SK-N-SH treated with all-trans-retinoic acid at 6 μM for 48 hours (cell line): ENCODE measurements around the gene PTTG1IP.

ENCODE experiments used
- ATAC-seq: fragments of 200-7000 bp; cut with Tn5 transposase; 3 replicates; pipeline ENCODE4 v1.9.1; 2020; ENCODE audit warnings: mild to moderate bottlenecking, moderate library complexity
- ARNTL ChIP-seq: fragments of 450-650 bp; formaldehyde crosslinking; IDR thresholded peaks from 2 replicates; pipeline ENCODE4 v1.5.0; 2020; ENCODE audit warnings: low read depth, mild to moderate bottlenecking, moderate library complexity, borderline replicate concordance
- BACH2 ChIP-seq: fragments of 250-450 bp; sonication (Bioruptor Pico); IDR thresholded peaks from 2 replicates; pipeline ENCODE4 v1.9.0; 2021; ENCODE audit warnings: mild to moderate bottlenecking, borderline replicate concordance
- CREB5 ChIP-seq: fragments of 250-450 bp; sonication (Bioruptor Pico); IDR thresholded peaks from 2 replicates; pipeline ENCODE4 v1.5.1; 2020; ENCODE audit warnings: low read depth, mild to moderate bottlenecking, moderate library complexity
- CSDC2 ChIP-seq: fragments of 250-450 bp; sonication (Bioruptor Pico); IDR thresholded peaks from 2 replicates; pipeline ENCODE4 v1.5.0; 2020; ENCODE audit warnings: mild to moderate bottlenecking, moderate library complexity
- CSRNP3 ChIP-seq: fragments of 250-450 bp; sonication (Bioruptor Pico); IDR thresholded peaks from 2 replicates; pipeline ENCODE4 v1.5.1; 2021; ENCODE audit warnings: mild to moderate bottlenecking, moderate library complexity
- ESRRG ChIP-seq: fragments of 250-450 bp; sonication (Bioruptor Pico); IDR thresholded peaks from 2 replicates; pipeline ENCODE4 v1.6.1; 2021; ENCODE audit warnings: mild to moderate bottlenecking
- GLIS3 ChIP-seq: fragments of 250-450 bp; sonication (Bioruptor Pico); IDR thresholded peaks from 2 replicates; pipeline ENCODE4 v1.5.0; 2020; ENCODE audit warnings: mild to moderate bottlenecking, moderate library complexity
- ISL1 ChIP-seq: fragments of 250-450 bp; sonication (Bioruptor Pico); IDR thresholded peaks from 2 replicates; pipeline ENCODE4 v2.1.2; 2022; ENCODE audit warnings: mild to moderate bottlenecking, moderate library complexity
- OSR1 ChIP-seq: fragments of 250-450 bp; sonication (Bioruptor Pico); IDR thresholded peaks from 2 replicates; pipeline ENCODE4 v1.8.0; 2022; ENCODE audit warnings: moderate library complexity, mild to moderate bottlenecking, inconsistent platforms
- PATZ1 ChIP-seq: fragments of 250-450 bp; sonication (Bioruptor Pico); IDR thresholded peaks from 2 replicates; pipeline ENCODE4 v1.8.0; 2020; ENCODE audit warnings: mild to moderate bottlenecking, moderate library complexity, borderline replicate concordance
- POU6F1 ChIP-seq: fragments of 250-450 bp; sonication (Bioruptor Pico); IDR thresholded peaks from 2 replicates; pipeline ENCODE4 v1.8.0; 2021; ENCODE audit warnings: low read depth, mild to moderate bottlenecking, moderate library complexity, borderline replicate concordance
- PPARA ChIP-seq: fragments of 250-450 bp; sonication (Bioruptor Pico); IDR thresholded peaks from 2 replicates; pipeline ENCODE4 v1.5.0; 2020; ENCODE audit warnings: mild to moderate bottlenecking, borderline replicate concordance
- RARB ChIP-seq: fragments of 250-450 bp; sonication (Bioruptor Pico); IDR thresholded peaks from 2 replicates; pipeline ENCODE4 v1.8.0; 2021; ENCODE audit warnings: mild to moderate bottlenecking, moderate library complexity
- SNAI2 ChIP-seq: fragments of 250-450 bp; sonication (Bioruptor Pico); IDR thresholded peaks from 2 replicates; pipeline ENCODE4 v1.5.0; 2020; ENCODE audit warnings: mild to moderate bottlenecking, moderate library complexity
- TCF4 ChIP-seq: fragments of 250-450 bp; sonication (Bioruptor Pico); IDR thresholded peaks from 2 replicates; pipeline ENCODE4 v1.8.0; 2021; ENCODE audit warnings: mild to moderate bottlenecking, moderate library complexity, borderline replicate concordance
- TOX ChIP-seq: fragments of 250-450 bp; sonication (Bioruptor Pico); IDR thresholded peaks from 2 replicates; pipeline ENCODE4 v1.8.0; 2021; ENCODE audit warnings: mild to moderate bottlenecking, moderate library complexity, borderline replicate concordance
- TSHZ2 ChIP-seq: fragments of 250-450 bp; sonication (Bioruptor Pico); IDR thresholded peaks from 2 replicates; pipeline ENCODE4 v1.5.0; 2020; ENCODE audit warnings: mild to moderate bottlenecking, moderate library complexity
- ZC3H10 ChIP-seq: fragments of 250-450 bp; sonication (Bioruptor Pico); IDR thresholded peaks from 2 replicates; pipeline ENCODE4 v1.5.1; 2021; ENCODE audit warnings: mild to moderate bottlenecking, moderate library complexity
- ZFP3 ChIP-seq: fragments of 250-450 bp; sonication (Bioruptor Pico); IDR thresholded peaks from 2 replicates; pipeline ENCODE4 v1.5.0; 2020; ENCODE audit warnings: mild to moderate bottlenecking, moderate library complexity
- ZFP30 ChIP-seq: fragments of 450-650 bp; formaldehyde crosslinking; IDR thresholded peaks from 2 replicates; pipeline ENCODE4 v1.5.0; 2022; ENCODE audit warnings: mild to moderate bottlenecking, moderate library complexity
- ZNF565 ChIP-seq: fragments of 450-650 bp; formaldehyde crosslinking; conservative IDR thresholded peaks from 2 replicates; pipeline ENCODE4 v1.5.0; 2020; ENCODE audit warnings: low read depth, mild to moderate bottlenecking, moderate library complexity
- ZNF70 ChIP-seq: fragments of 450-650 bp; formaldehyde crosslinking; IDR thresholded peaks from 2 replicates; pipeline ENCODE4 v1.5.0; 2020; ENCODE audit warnings: mild to moderate bottlenecking, moderate library complexity
- ZNF8 ChIP-seq: fragments of 450-650 bp; formaldehyde crosslinking; IDR thresholded peaks from 2 replicates; pipeline ENCODE4 v1.5.0; 2020; ENCODE audit warnings: mild to moderate bottlenecking, moderate library complexity

PTTG1IP gene

GRCh38 chr21:44873356-44874239 lies at the start of gene PTTG1IP:
Gene PTTG1IP, minus strand, starts transcription at chr21:44873690. Its CDS starts 74 bp downstream, at chr21:44873616.
- ATAC-seq: peak; percentile 74
- TF ChIP-seq PATZ1 (CRISPR knock-in tag): no peak
- TF ChIP-seq ARNTL: no peak
- TF ChIP-seq ESRRG: no peak
- no peak for TF ChIP-seq ZNF70
- TF ChIP-seq OSR1 (CRISPR knock-in tag): no peak
- TF ChIP-seq TCF4 (CRISPR knock-in tag): no peak
- TF ChIP-seq CREB5: no peak
- TF ChIP-seq ZNF8: no peak
- no peak for TF ChIP-seq ZFP3 (CRISPR knock-in tag)
- TF ChIP-seq TOX (CRISPR knock-in tag): no peak
- no peak for TF ChIP-seq RARB
- TF ChIP-seq BACH2 (CRISPR knock-in tag): no peak
- no peak for TF ChIP-seq GLIS3 (CRISPR knock-in tag)
- no peak for TF ChIP-seq SNAI2 (CRISPR knock-in tag)
- no peak for TF ChIP-seq ZC3H10 (CRISPR knock-in tag)
- TF ChIP-seq ISL1 (CRISPR knock-in tag): no peak
- no peak for TF ChIP-seq CSDC2 (CRISPR knock-in tag)
- TF ChIP-seq POU6F1 (CRISPR knock-in tag): no peak
- TF ChIP-seq PPARA (CRISPR knock-in tag): no peak
- no peak for TF ChIP-seq ZFP30
- TF ChIP-seq, all 23 proteins: peak for 0

GRCh38 chr21:44921928-44922327 lies 48.4 kb upstream of the PTTG1IP start:
- no peak for ATAC-seq
- TF ChIP-seq TCF4 (CRISPR knock-in tag): no peak
- no peak for TF ChIP-seq ARNTL
- TF ChIP-seq CSRNP3 (CRISPR knock-in tag): no peak
- TF ChIP-seq ZFP30: no peak
- no peak for TF ChIP-seq SNAI2 (CRISPR knock-in tag)
- TF ChIP-seq ZNF565 (CRISPR knock-in tag): no peak
- TF ChIP-seq ZFP3 (CRISPR knock-in tag): no peak
- TF ChIP-seq CSDC2 (CRISPR knock-in tag): no peak
- TF ChIP-seq ZNF8: no peak
- no peak for TF ChIP-seq OSR1 (CRISPR knock-in tag)
- no peak for TF ChIP-seq ISL1 (CRISPR knock-in tag)
- no peak for TF ChIP-seq PPARA (CRISPR knock-in tag)
- no peak for TF ChIP-seq ZC3H10 (CRISPR knock-in tag)
- no peak for TF ChIP-seq PATZ1 (CRISPR knock-in tag)
- TF ChIP-seq GLIS3 (CRISPR knock-in tag): no peak
- TF ChIP-seq POU6F1 (CRISPR knock-in tag): no peak
- TF ChIP-seq ZNF70: no peak
- no peak for TF ChIP-seq BACH2 (CRISPR knock-in tag)
- TF ChIP-seq TSHZ2: no peak
- no peak for TF ChIP-seq TOX (CRISPR knock-in tag)
